Measurements from ENCODE around the gene GPS2.

The GPS2 gene

GRCh38 chr17:7307686-7308624, 7.2 kb downstream of the GPS2 start (continued):
- TF ChIP-seq KLF17 (tag by site-specific recombination; IDR thresholded peaks at IDR 0.05) (no peak), ZFP41 (tag by site-specific recombination; IDR thresholded peaks at IDR 0.05; ENCODE audit: borderline replicate concordance) (no peak), GLIS2 (tag by site-specific recombination; IDR thresholded peaks at IDR 0.05) (peak; percentile 92), ZNF211 (tag by site-specific recombination; IDR thresholded peaks at IDR 0.05; ENCODE audit: low read depth) (no peak), BCL11B (tag by site-specific recombination; IDR thresholded peaks at IDR 0.05; ENCODE audit: low read depth) (0 out of 2 replicates have a peak, but pooled peaks have one; percentile 45), ZNF449 (tag by site-specific recombination; IDR thresholded peaks at IDR 0.05) (peak; percentile 65; the same call in 1 of the 2 replicates), ZNF677 (tag by site-specific recombination; IDR thresholded peaks at IDR 0.05) (no peak), PRDM10 (tag by site-specific recombination; IDR thresholded peaks at IDR 0.05) (no peak), ZNF660 (tag by site-specific recombination; IDR thresholded peaks at IDR 0.05) (no peak), ZNF2 (tag by site-specific recombination; IDR thresholded peaks at IDR 0.05) (0 out of 2 replicates have a peak, but pooled peaks have one; percentile 11), KLF7 (tag by site-specific recombination; IDR thresholded peaks at IDR 0.05; ENCODE audit: borderline replicate concordance) (no peak), ZEB2 (tag by site-specific recombination; IDR thresholded peaks at IDR 0.05) (peak; percentile 51; the same call in 1 of the 2 replicates), HOXC10 (CRISPR knock-in tag; IDR thresholded peaks at IDR 0.05) (no peak), ZFP3 (tag by site-specific recombination; IDR thresholded peaks at IDR 0.05; ENCODE audit: low read depth) (no peak), ZNF174 (tag by site-specific recombination; IDR thresholded peaks at IDR 0.05) (no peak), GLIS1 (tag by site-specific recombination; IDR thresholded peaks at IDR 0.05) (peak; percentile 46; the same call in 1 of the 2 replicates), ZNF629 (tag by site-specific recombination; IDR thresholded peaks at IDR 0.05) (no peak; the same call in 1 of the 2 replicates), SP2 (tag by site-specific recombination; IDR thresholded peaks at IDR 0.05) (no peak; the same call in 1 of the 2 replicates), ZNF585B (tag by site-specific recombination; IDR thresholded peaks at IDR 0.05) (no peak), ZFHX2 (tag by site-specific recombination; conservative IDR thresholded peaks at IDR 0.05) (no peak; the same call in 1 of the 2 replicates), ZNF549 (tag by site-specific recombination; IDR thresholded peaks at IDR 0.05) (no peak), ZNF488 (tag by site-specific recombination; IDR thresholded peaks at IDR 0.05) (no peak), GLI2 (tag by site-specific recombination; IDR thresholded peaks at IDR 0.05; ENCODE audit: borderline replicate concordance, low read depth) (no peak), ZNF112 (tag by site-specific recombination; IDR thresholded peaks at IDR 0.05) (no peak), PRDM1 (tag by site-specific recombination; IDR thresholded peaks at IDR 0.05) (no peak), KLF1 (tag by site-specific recombination; IDR thresholded peaks at IDR 0.05) (no peak)
- TF ChIP-seq, protein P1, sequence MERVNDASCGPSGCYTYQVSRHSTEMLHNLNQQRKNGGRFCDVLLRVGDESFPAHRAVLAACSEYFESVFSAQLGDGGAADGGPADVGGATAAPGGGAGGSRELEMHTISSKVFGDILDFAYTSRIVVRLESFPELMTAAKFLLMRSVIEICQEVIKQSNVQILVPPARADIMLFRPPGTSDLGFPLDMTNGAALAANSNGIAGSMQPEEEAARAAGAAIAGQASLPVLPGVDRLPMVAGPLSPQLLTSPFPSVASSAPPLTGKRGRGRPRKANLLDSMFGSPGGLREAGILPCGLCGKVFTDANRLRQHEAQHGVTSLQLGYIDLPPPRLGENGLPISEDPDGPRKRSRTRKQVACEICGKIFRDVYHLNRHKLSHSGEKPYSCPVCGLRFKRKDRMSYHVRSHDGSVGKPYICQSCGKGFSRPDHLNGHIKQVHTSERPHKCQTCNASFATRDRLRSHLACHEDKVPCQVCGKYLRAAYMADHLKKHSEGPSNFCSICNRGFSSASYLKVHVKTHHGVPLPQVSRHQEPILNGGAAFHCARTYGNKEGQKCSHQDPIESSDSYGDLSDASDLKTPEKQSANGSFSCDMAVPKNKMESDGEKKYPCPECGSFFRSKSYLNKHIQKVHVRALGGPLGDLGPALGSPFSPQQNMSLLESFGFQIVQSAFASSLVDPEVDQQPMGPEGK (tag by site-specific recombination; IDR thresholded peaks at IDR 0.05), result peak; percentile 45; the same call in 1 of the 2 replicates
- TF ChIP-seq, protein P2, sequence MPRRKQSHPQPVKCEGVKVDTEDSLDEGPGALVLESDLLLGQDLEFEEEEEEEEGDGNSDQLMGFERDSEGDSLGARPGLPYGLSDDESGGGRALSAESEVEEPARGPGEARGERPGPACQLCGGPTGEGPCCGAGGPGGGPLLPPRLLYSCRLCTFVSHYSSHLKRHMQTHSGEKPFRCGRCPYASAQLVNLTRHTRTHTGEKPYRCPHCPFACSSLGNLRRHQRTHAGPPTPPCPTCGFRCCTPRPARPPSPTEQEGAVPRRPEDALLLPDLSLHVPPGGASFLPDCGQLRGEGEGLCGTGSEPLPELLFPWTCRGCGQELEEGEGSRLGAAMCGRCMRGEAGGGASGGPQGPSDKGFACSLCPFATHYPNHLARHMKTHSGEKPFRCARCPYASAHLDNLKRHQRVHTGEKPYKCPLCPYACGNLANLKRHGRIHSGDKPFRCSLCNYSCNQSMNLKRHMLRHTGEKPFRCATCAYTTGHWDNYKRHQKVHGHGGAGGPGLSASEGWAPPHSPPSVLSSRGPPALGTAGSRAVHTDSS (tag by site-specific recombination; IDR thresholded peaks at IDR 0.05), result 0 out of 2 replicates have a peak, but pooled peaks have one; percentile 11

Measured in HEK293 (cell line).